ACHN (cell line): ENCODE measurements around the gene TULP3.

Experiments used
- DNase-seq: peaks from one replicate; pipeline ENCODE4 v3.0.0-alpha.2; 2015
- in situ Hi-C: cut with HindIII; loops from 2 replicates; pipeline ENCODE4 v1.10.0; 2017; ENCODE audit warnings: low sequenced_read_pairs, low pct_ligation_motif_present, low pct_unique_long_range_greater_than_20kb

Gene TULP3

GRCh38 chr12:2959505-2960389 lies 69.1 kb downstream of the TULP3 start:
- peak; percentile 90 for DNase-seq
- in situ Hi-C loops = no loop called here

- DNase-seq = peak; percentile 41
- in situ Hi-C loops = no loop called here
Observed at GRCh38 chr12:2960390-2960956, 69.8 kb downstream of the TULP3 start.

GRCh38 chr12:2960996-2961616 lies 70.4 kb downstream of the TULP3 start:
- peak; percentile 21 for DNase-seq
- in situ Hi-C loops = no loop called here

GRCh38 chr12:2961705-2962104 lies 71.0 kb downstream of the TULP3 start:
- in situ Hi-C loops = no loop called here
- no peak for DNase-seq

GRCh38 chr12:2963154-2963759 lies 72.6 kb downstream of the TULP3 start:
- no peak for DNase-seq
- in situ Hi-C loops = no loop called here

- no peak for DNase-seq
- in situ Hi-C loops = no loop called here
Observed at GRCh38 chr12:2963760-2964292, 73.1 kb downstream of the TULP3 start.

GRCh38 chr12:2967651-2968050 lies 77.0 kb downstream of the TULP3 start:
- DNase-seq = no peak
- in situ Hi-C loops = no loop called here

- no peak for DNase-seq
- in situ Hi-C loops = no loop called here
Observed at GRCh38 chr12:2970744-2971143, 80.1 kb downstream of the TULP3 start.

GRCh38 chr12:2973566-2973965 lies 82.9 kb downstream of the TULP3 start:
- in situ Hi-C loops = no loop called here
- DNase-seq = no peak

- in situ Hi-C loops = no loop called here
- no peak for DNase-seq
Observed at GRCh38 chr12:2974560-2974971, 83.9 kb downstream of the TULP3 start.

GRCh38 chr12:2976581-2976996 lies 85.9 kb downstream of the TULP3 start:
- DNase-seq = no peak
- in situ Hi-C loops = no loop called here

GRCh38 chr12:2977776-2978175 lies 87.1 kb downstream of the TULP3 start:
- in situ Hi-C loops = no loop called here
- DNase-seq = no peak

GRCh38 chr12:2979806-2980205 lies 89.1 kb downstream of the TULP3 start:
- no peak for DNase-seq
- in situ Hi-C loops = no loop called here

GRCh38 chr12:2980630-2981029 lies 89.9 kb downstream of the TULP3 start:
- no peak for DNase-seq
- in situ Hi-C loops = no loop called here

- in situ Hi-C loops = no loop called here
- no peak for DNase-seq
Observed at GRCh38 chr12:2982361-2982760, 91.7 kb downstream of the TULP3 start.

GRCh38 chr12:2984249-2984648 lies 93.6 kb downstream of the TULP3 start:
- in situ Hi-C loops = no loop called here
- no peak for DNase-seq

- DNase-seq = no peak
- in situ Hi-C loops = no loop called here
Observed at GRCh38 chr12:2984698-2985097, 94.0 kb downstream of the TULP3 start.

GRCh38 chr12:2986876-2987275 lies 96.2 kb downstream of the TULP3 start:
- in situ Hi-C loops = no loop called here
- DNase-seq = no peak

GRCh38 chr12:2988494-2988893 lies 97.8 kb downstream of the TULP3 start:
- in situ Hi-C loops = no loop called here

More at GRCh38 chr12:2988494-2988893, 97.8 kb downstream of the TULP3 start:
- DNase-seq = no peak
